ENCODE data around the gene ANKZF1. TPM values are rescaled to one million over a fixed set of nuclear protein-coding genes. Genes with fewer than 3 reads are reported as not detected.

The ANKZF1 gene
- polyA plus RNA-seq, 1 of the 3 experiments (the other 2 are of a cell fraction) = 22.3 TPM

GRCh38 chr2:219245899-219246230 lies 16.3 kb downstream of the ANKZF1 start:
- Histone ChIP-seq H3K9me2 (no peaks in the 10 kb centered on the region), H3K4me1 (ENCODE audit: control insufficient read depth in 1 of 2, insufficient read depth in 2 of 2, low read depth in 1 of 2, low read length in 1 of 2) (peaks cover 19 to 26% of the 10 kb centered on the region in 2 experiments), H3K4me3 (ENCODE audit: low read depth in 2 of 2, low read length in 1 of 2) (peak overlapping the region; percentile 84 to 97), H4K20me1 (ENCODE audit: insufficient read depth) (no peaks in the 10 kb centered on the region), H3K27ac (ENCODE audit: low read depth in 2 of 2, low read length in 1 of 2) (peak overlapping the region; percentile 78 to 92), H3K79me2 (ENCODE audit: insufficient read depth) (peaks cover 20% of the 10 kb centered on the region), H3K36me3 (replicated peaks in 1 of 2; ENCODE audit: control insufficient read depth in 1 of 2, insufficient read depth in 2 of 2, low read length in 1 of 2) (peaks cover 6 to 16% of the 10 kb centered on the region in 2 experiments), H3K9ac (peak overlapping the region; percentile 94), H3K27me3 (ENCODE audit: insufficient read depth) (no peaks in the 10 kb centered on the region), H3K4me2 (peak overlapping the region; percentile 91), H3F3A (replicated peaks; ENCODE audit: insufficient read depth) (peaks cover 19% of the 10 kb centered on the region), H2AFZ (ENCODE audit: low read depth) (peak overlapping the region; percentile 73; the same call in 1 of the 2 replicates), H3K9me3 (no peaks in the 10 kb centered on the region)
- POLR2A ChIA-PET = interaction anchor here (1.3 to 2.9 kb wide), 6 partner anchors 9 to 69 kb away, joined by 4 to 23 read pairs (median 10); partner anchors contain the start of genes ABCB6, ANKZF1, ATG9A and CNPPD1
- 2% methylated on average over 7 of the region's 10 CpGs for WGBS (ENCODE audit: low lambda C conversion rate)
- CTCF ChIA-PET = interaction anchor here (0.9 to 3.3 kb wide), 13 partner anchors 10 to 265 kb away, joined by 3 to 20 read pairs (median 4); no protein-coding TSS in a partner anchor
- TF ChIP-seq IRF3 (IDR thresholded peaks at IDR 0.05; ENCODE audit: low read depth, low read length) (no peak), YY1 (IDR thresholded peaks at IDR 0.05; ENCODE audit: low read depth) (no peak), FOSL2 (IDR thresholded peaks at IDR 0.05; ENCODE audit: borderline replicate concordance, low read depth) (no peak), FOXJ3 (CRISPR knock-in tag; IDR thresholded peaks at IDR 0.05) (no peak), RFX5 (IDR thresholded peaks at IDR 0.05; ENCODE audit: low read length) (no peak), EP300 (IDR thresholded peaks at IDR 0.05; ENCODE audit: borderline replicate concordance in 1 of 2, low read depth in 1 of 2, low read length in 1 of 2) (no peak), POLR2AphosphoS5 (IDR thresholded peaks at IDR 0.05; ENCODE audit: low read depth, low read length) (no peak)
- DNase-seq = no peak

DNA sequence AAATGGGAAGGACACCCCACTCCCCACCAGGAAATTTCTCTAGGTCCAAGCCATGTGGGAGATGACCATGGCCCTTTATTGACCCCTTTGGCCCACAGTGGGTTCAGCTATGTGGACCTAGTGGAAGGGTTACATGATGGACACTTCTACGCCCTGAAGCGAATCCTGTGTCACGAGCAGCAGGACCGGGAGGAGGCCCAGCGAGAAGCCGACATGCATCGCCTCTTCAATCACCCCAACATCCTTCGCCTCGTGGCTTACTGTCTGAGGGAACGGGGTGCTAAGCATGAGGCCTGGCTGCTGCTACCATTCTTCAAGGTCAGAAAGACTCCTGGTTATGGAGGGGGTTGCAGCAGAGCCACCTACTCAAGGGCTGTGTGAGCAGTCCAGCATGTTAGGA lies 17.0 kb downstream of the ANKZF1 start:
- Histone ChIP-seq H3K4me3 (ENCODE audit: low read depth in 2 of 2, low read length in 1 of 2) (peak overlapping the region; percentile 84 to 97; a peak in 2 of 4 replicates), H3K9ac (0 out of 2 replicates have a peak overlapping the region, but pooled peaks have one; percentile 94), H3K79me2 (ENCODE audit: insufficient read depth) (peaks cover 20% of the 10 kb centered on the region), H3F3A (replicated peaks; ENCODE audit: insufficient read depth) (peaks cover 19% of the 10 kb centered on the region), H3K36me3 (replicated peaks in 1 of 2; ENCODE audit: control insufficient read depth in 1 of 2, insufficient read depth in 2 of 2, low read length in 1 of 2) (peaks cover 6 to 16% of the 10 kb centered on the region in 2 experiments), H3K9me3 (no peaks in the 10 kb centered on the region), H3K27me3 (ENCODE audit: insufficient read depth) (no peaks in the 10 kb centered on the region), H3K4me2 (peak overlapping the region; percentile 91), H3K27ac (ENCODE audit: low read depth in 2 of 2, low read length in 1 of 2) (no peak overlapping the region; a peak in 1 of 4 replicates), H4K20me1 (ENCODE audit: insufficient read depth) (no peaks in the 10 kb centered on the region), H3K4me1 (ENCODE audit: control insufficient read depth in 1 of 2, insufficient read depth in 2 of 2, low read depth in 1 of 2, low read length in 1 of 2) (peaks cover 19 to 26% of the 10 kb centered on the region in 2 experiments), H2AFZ (ENCODE audit: low read depth) (no peak overlapping the region), H3K9me2 (no peaks in the 10 kb centered on the region)
- DNase-seq = no peak
- 97% methylated on average over 10 of the region's 10 CpGs for WGBS (ENCODE audit: low lambda C conversion rate)
- POLR2A ChIA-PET = interaction anchor here (1.3 to 2.9 kb wide), 3 partner anchors 15 to 28 kb away, joined by 4 to 23 read pairs (median 11); partner anchors contain the start of genes ABCB6, ANKZF1 and ATG9A
- CTCF ChIA-PET = interaction anchor here (1.2 to 3.3 kb wide), 8 partner anchors 30 to 111 kb away, joined by 3 to 20 read pairs (median 5); no protein-coding TSS in a partner anchor
- TF ChIP-seq, protein P1, sequence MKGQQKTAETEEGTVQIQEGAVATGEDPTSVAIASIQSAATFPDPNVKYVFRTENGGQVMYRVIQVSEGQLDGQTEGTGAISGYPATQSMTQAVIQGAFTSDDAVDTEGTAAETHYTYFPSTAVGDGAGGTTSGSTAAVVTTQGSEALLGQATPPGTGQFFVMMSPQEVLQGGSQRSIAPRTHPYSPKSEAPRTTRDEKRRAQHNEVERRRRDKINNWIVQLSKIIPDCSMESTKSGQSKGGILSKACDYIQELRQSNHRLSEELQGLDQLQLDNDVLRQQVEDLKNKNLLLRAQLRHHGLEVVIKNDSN (IDR thresholded peaks at IDR 0.05; ENCODE audit: borderline replicate concordance, low read depth) = no peak
- TF ChIP-seq NFIC (IDR thresholded peaks at IDR 0.05; ENCODE audit: borderline replicate concordance) = no peak
- TF ChIP-seq, protein P2, sequence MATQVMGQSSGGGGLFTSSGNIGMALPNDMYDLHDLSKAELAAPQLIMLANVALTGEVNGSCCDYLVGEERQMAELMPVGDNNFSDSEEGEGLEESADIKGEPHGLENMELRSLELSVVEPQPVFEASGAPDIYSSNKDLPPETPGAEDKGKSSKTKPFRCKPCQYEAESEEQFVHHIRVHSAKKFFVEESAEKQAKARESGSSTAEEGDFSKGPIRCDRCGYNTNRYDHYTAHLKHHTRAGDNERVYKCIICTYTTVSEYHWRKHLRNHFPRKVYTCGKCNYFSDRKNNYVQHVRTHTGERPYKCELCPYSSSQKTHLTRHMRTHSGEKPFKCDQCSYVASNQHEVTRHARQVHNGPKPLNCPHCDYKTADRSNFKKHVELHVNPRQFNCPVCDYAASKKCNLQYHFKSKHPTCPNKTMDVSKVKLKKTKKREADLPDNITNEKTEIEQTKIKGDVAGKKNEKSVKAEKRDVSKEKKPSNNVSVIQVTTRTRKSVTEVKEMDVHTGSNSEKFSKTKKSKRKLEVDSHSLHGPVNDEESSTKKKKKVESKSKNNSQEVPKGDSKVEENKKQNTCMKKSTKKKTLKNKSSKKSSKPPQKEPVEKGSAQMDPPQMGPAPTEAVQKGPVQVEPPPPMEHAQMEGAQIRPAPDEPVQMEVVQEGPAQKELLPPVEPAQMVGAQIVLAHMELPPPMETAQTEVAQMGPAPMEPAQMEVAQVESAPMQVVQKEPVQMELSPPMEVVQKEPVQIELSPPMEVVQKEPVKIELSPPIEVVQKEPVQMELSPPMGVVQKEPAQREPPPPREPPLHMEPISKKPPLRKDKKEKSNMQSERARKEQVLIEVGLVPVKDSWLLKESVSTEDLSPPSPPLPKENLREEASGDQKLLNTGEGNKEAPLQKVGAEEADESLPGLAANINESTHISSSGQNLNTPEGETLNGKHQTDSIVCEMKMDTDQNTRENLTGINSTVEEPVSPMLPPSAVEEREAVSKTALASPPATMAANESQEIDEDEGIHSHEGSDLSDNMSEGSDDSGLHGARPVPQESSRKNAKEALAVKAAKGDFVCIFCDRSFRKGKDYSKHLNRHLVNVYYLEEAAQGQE (IDR thresholded peaks at IDR 0.05; ENCODE audit: low read depth, low read length) = no peak
- no peak for TF ChIP-seq TCF12 (IDR thresholded peaks at IDR 0.05)
- TF ChIP-seq NRF1 (IDR thresholded peaks at IDR 0.05; ENCODE audit: low read depth, low read length) = no peak
- no peak for TF ChIP-seq POLR2AphosphoS5 (IDR thresholded peaks at IDR 0.05; ENCODE audit: low read depth, low read length)
- TF ChIP-seq TAF1 (IDR thresholded peaks at IDR 0.05; ENCODE audit: borderline replicate concordance, low read depth, low read length) = no peak
- TF ChIP-seq TEAD4 (IDR thresholded peaks at IDR 0.05; ENCODE audit: borderline replicate concordance, insufficient read depth) = no peak
- TF ChIP-seq MXI1 (IDR thresholded peaks at IDR 0.05; ENCODE audit: low read depth, low read length) = no peak
- TF ChIP-seq, protein P3, sequence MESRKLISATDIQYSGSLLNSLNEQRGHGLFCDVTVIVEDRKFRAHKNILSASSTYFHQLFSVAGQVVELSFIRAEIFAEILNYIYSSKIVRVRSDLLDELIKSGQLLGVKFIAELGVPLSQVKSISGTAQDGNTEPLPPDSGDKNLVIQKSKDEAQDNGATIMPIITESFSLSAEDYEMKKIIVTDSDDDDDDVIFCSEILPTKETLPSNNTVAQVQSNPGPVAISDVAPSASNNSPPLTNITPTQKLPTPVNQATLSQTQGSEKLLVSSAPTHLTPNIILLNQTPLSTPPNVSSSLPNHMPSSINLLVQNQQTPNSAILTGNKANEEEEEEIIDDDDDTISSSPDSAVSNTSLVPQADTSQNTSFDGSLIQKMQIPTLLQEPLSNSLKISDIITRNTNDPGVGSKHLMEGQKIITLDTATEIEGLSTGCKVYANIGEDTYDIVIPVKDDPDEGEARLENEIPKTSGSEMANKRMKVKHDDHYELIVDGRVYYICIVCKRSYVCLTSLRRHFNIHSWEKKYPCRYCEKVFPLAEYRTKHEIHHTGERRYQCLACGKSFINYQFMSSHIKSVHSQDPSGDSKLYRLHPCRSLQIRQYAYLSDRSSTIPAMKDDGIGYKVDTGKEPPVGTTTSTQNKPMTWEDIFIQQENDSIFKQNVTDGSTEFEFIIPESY (IDR thresholded peaks at IDR 0.05; ENCODE audit: borderline replicate concordance, low read depth) = no peak
- no peak for TF ChIP-seq RCOR1 (IDR thresholded peaks at IDR 0.05; ENCODE audit: low read length)
- TF ChIP-seq, protein P4, sequence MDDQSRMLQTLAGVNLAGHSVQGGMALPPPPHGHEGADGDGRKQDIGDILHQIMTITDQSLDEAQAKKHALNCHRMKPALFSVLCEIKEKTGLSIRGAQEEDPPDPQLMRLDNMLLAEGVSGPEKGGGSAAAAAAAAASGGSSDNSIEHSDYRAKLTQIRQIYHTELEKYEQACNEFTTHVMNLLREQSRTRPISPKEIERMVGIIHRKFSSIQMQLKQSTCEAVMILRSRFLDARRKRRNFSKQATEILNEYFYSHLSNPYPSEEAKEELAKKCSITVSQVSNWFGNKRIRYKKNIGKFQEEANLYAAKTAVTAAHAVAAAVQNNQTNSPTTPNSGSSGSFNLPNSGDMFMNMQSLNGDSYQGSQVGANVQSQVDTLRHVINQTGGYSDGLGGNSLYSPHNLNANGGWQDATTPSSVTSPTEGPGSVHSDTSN (IDR thresholded peaks at IDR 0.05) = no peak
- TF ChIP-seq RFX5 (IDR thresholded peaks at IDR 0.05; ENCODE audit: low read length) = no peak

Data from SK-N-SH (cell line).